Loucy (cell line): ENCODE data around the gene ECPAS.

Source experiments
- EZH2phosphoT487 ChIP-seq: fragments of 200-600 bp; IDR thresholded peaks from 2 replicates; pipeline ENCODE4 v1.6.1; 2018; ENCODE audit warnings: antibody characterized with exemption, mild to moderate bottlenecking, moderate library complexity, borderline replicate concordance
- TF ChIP-seq, protein P1 (sequence below): fragments of 200-600 bp; sonication (generic); conservative IDR thresholded peaks from 2 replicates; pipeline ENCODE4 v1.5.1; 2014; ENCODE audit warnings: mild to moderate bottlenecking, antibody characterized with exemption, low read length

DNA sequence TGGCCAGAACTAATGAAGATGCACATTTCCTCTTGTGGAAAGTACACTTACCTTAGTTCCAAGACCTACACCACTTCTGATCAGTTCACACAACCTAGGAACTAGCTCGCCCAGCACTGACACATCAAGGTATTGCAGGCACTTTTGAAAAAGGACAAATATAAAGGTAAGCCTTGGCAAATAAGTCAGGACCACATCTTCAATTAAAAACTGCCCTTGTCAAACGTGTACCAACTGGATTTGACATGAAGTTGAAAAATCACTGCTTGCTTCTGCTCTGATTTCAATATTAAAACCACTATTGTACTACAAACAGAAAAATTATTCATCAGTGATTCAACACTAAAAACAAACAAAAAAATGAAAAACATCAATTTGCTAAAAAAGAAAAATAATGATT lies 109.1 kb downstream of the ECPAS start:
- TF ChIP-seq, protein P1, sequence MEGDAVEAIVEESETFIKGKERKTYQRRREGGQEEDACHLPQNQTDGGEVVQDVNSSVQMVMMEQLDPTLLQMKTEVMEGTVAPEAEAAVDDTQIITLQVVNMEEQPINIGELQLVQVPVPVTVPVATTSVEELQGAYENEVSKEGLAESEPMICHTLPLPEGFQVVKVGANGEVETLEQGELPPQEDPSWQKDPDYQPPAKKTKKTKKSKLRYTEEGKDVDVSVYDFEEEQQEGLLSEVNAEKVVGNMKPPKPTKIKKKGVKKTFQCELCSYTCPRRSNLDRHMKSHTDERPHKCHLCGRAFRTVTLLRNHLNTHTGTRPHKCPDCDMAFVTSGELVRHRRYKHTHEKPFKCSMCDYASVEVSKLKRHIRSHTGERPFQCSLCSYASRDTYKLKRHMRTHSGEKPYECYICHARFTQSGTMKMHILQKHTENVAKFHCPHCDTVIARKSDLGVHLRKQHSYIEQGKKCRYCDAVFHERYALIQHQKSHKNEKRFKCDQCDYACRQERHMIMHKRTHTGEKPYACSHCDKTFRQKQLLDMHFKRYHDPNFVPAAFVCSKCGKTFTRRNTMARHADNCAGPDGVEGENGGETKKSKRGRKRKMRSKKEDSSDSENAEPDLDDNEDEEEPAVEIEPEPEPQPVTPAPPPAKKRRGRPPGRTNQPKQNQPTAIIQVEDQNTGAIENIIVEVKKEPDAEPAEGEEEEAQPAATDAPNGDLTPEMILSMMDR: no peak
- no peak for TF ChIP-seq EZH2phosphoT487
